ENCODE measurements around the gene PNPLA8.

GRCh38 chr7:108453320-108453719 lies 72.6 kb downstream of the PNPLA8 start:
- no peak for TF ChIP-seq CTCF (IDR thresholded peaks at IDR 0.05)
- no peak for TF ChIP-seq EZH2 (IDR thresholded peaks at IDR 0.05; ENCODE audit: borderline replicate concordance, insufficient read depth, low read depth, low read length, poor library complexity, severe bottlenecking)

All from B cell (primary cell).